HFF-Myc (cell line): ENCODE measurements around the gene ABCA1.
A peak's percentile ranks its signal among the peaks of the same experiment; 100 is the strongest.
"Not testable (repeated sequence)": the region's sequence is repeated elsewhere in the genome, so short reads cannot be mapped to it uniquely, and the experiment has no call there.

Experiments
- DNase-seq: peaks from one replicate; pipeline ENCODE4 v3.0.0-alpha.2; 2011; ENCODE audit warnings: low read depth; ENCODE audit errors: extremely low read depth
- H3K4me3 ChIP-seq: replicated peaks from 2 replicates; pipeline ENCODE4 v1.5.1; 2011; ENCODE audit warnings: low read depth, mild to moderate bottlenecking, control low read depth, low read length
- TF ChIP-seq, protein P1 (sequence below): IDR thresholded peaks from 2 replicates; pipeline ENCODE4 v1.5.1; 2012; ENCODE audit warnings: mild to moderate bottlenecking, low read depth, low read length, control low read depth; ENCODE audit errors: missing control alignments

ABCA1 gene

GRCh38 chr9:104931256-104931655, 3.3 kb upstream of the ABCA1 start:
- H3K4me3 ChIP-seq: no peak overlapping the region
- DNase-seq: no peak
- TF ChIP-seq, protein P1, sequence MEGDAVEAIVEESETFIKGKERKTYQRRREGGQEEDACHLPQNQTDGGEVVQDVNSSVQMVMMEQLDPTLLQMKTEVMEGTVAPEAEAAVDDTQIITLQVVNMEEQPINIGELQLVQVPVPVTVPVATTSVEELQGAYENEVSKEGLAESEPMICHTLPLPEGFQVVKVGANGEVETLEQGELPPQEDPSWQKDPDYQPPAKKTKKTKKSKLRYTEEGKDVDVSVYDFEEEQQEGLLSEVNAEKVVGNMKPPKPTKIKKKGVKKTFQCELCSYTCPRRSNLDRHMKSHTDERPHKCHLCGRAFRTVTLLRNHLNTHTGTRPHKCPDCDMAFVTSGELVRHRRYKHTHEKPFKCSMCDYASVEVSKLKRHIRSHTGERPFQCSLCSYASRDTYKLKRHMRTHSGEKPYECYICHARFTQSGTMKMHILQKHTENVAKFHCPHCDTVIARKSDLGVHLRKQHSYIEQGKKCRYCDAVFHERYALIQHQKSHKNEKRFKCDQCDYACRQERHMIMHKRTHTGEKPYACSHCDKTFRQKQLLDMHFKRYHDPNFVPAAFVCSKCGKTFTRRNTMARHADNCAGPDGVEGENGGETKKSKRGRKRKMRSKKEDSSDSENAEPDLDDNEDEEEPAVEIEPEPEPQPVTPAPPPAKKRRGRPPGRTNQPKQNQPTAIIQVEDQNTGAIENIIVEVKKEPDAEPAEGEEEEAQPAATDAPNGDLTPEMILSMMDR: no peak

GRCh38 chr9:104927216-104927911, 591 bp downstream of the ABCA1 start:
- TF ChIP-seq, protein P1: no peak
- no peak for DNase-seq
- peak overlapping the region; percentile 67 for H3K4me3 ChIP-seq

- DNase-seq: no peak
- no peak overlapping the region for H3K4me3 ChIP-seq
- TF ChIP-seq, protein P1: no peak
Observed at GRCh38 chr9:104923740-104924139, 4.2 kb downstream of the ABCA1 start.

DNA sequence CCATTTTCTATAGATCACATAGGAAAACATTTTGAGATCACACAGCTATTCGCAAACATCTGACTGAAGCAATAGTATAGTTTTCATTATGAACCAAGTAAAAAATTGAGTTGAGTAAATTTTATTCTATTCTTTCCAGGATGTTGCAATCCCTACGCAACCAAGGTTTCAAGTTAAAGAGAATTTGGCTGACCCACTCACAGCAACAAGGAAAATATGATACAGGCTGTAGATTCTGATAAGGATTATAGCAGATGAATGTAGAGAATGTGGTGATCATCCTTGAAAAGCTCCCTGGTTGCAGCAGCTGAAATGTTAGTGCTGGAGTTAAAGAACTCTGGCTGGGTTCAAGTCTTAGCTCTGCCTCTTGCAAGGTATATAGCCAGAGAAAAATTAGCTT, 4.7 kb downstream of the ABCA1 start:
- DNase-seq: no peak
- H3K4me3 ChIP-seq: no peak overlapping the region
- TF ChIP-seq, protein P1: no peak

- DNase-seq: not testable (repeated sequence)
Observed at GRCh38 chr9:104922748-104923147, 5.2 kb downstream of the ABCA1 start.

GRCh38 chr9:104921067-104921741, 6.8 kb downstream of the ABCA1 start:
- TF ChIP-seq, protein P1: no peak
- no peak for DNase-seq

More at GRCh38 chr9:104922748-104923147, 5.2 kb downstream of the ABCA1 start:
- not testable (repeated sequence) for H3K4me3 ChIP-seq

GRCh38 chr9:104915753-104916152, 12.2 kb downstream of the ABCA1 start:
- no peak for DNase-seq
- TF ChIP-seq, protein P1: no peak
- H3K4me3 ChIP-seq: no peak overlapping the region

More at GRCh38 chr9:104921067-104921741, 6.8 kb downstream of the ABCA1 start:
- H3K4me3 ChIP-seq: no peak overlapping the region
